Measurements from ENCODE around the gene MRPL42.
"Not testable (repeated sequence)": the region's sequence is repeated elsewhere in the genome, so short reads cannot be mapped to it uniquely, and the experiment has no call there.

The MRPL42 gene

DNA sequence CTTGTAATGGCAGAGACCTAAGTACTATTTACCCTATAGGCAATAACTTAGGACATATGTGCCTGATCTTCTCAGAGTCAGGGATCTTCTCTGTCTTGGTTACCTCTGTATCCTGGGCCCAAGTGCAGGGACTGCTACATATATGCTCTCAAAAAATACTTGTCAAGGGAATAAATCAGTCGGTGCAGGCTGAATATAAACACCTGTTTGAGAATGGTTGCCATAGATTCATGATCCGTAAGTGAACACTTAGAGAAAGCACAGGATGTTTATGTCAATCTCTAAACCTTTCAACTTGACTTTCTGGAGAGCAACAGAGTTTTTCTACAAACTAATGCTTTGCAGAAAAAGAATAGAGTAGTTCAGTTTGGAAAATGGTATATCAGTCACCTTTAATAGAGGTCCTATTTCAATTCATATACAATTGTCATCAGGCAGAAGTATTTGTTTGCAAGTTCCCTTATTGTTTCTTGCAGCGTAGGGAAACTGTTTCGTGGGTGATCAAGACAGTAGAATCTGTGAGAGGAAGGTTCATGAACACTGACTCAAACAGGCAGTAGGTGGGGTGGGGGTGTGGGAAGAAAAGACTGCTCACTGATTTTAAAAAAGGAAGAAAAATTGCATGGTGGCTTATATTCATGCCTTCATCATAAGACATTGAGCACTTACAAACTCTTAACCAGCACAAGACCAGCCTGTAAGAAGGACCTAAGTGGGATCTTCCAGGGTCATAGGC lies 19.6 kb upstream of the MRPL42 start:
- no peak for DNase-seq

GRCh38 chr12:93448796-93449195 lies 18.5 kb upstream of the MRPL42 start:
- peak; percentile 35 for DNase-seq

DNA sequence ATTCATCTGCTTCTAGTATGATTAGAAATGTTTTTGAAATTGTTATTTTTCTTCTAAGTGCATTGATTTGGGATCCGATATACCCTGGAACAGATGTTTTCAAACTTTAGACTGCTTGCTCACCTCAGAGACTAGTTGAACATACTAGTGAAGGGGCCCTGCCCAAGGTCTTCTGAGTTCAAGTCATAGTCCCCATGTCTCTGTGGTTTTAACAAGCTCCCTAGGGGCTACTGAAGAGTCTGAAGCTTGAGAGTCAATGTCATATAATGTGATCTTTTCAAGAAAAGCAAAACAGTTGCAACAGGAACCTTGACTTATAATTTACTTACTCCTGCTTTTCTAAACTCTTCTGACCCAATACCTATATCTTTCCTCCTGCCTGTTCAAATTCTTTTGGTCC lies 18.0 kb upstream of the MRPL42 start:
- DNase-seq = no peak

DNA sequence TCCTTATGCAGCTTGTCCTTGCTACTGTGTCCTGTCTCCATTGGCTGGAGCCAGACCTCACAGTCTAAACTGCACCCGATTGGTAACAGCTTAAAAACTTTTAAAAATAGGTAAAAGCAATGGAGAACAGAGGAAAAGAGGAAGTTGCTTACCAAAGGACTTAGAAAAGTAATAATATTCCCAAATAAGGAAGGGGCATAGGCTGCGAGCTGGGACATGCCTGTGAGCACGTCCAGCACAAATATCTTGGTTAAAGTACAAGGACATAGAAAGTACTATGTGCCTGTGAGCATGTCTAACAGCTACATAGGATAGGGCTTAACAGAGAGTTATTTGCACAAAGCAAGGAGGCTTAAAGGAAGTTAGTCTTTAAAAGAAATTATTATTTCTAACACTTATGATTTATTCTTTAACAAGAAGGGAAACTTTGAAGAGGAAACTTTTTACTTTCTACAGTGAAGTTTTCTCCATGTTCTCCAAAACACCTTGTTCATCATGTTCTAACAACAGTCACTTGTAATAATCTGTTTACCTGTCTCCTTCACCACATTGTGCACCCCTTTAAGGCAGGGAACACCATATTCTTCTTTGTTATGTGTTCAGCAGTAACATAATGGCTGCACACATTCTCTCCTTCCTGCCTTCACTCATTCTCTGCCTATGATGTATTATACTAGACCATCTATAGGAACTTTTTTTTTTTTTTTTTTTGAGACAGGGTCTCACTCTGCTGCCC lies 15.7 kb upstream of the MRPL42 start:
- DNase-seq = no peak

DNA sequence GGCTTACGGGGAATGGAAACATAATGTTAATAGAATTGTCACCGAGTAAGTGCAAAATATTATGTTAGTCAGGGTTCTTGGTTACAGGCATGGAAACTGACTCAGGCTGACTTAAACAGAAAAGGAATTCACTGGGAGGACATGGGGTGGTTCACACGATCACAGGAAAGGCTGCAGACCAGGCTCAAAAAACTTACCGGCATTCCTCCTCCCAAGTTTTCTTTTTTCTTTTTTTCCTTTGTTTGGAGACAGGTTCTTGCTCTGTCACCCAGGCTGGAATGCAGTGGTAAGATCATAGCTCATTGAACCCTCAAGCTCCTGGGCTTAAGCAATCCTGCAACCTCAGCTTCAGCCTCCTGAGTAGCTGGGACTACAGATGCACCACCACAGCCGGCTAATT lies 13.7 kb upstream of the MRPL42 start:
- DNase-seq = no peak

DNA sequence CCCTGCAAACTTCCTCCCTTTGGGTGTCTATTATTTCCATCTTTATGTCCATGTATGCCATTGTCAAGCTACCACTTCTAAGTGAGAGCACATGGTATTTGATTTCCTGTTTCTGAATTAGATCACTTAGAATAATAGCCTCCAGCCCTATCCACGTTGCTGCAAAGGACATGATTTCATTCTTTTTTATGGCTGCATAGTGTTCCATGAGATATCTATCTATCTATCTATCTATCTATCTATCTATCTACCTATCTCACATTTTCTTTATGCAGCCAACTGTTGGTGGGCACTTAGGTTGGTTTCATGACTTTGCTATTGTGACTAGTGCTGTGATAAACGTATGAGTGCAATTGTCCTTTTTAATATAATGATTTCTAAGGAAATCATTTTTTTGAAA lies 11.2 kb upstream of the MRPL42 start:
- DNase-seq = no peak

DNA sequence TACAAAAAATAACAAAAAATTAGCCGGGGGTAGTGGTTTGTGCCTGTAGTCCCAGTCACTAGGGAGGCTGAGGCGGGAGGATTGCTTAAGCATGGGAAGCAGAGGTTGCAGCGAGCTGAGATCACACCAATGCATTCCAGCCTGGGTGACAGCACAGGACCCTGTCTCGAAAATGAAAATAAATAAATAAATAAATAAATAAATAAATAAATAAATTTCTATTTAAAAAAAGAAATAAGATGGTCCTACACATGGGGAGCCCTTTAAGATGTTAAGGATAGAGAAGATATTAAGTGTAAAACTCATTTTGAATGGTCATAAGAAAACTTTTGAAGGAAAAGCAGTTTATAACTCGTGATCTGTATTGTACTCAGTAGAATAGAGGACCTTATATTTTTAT lies 8.2 kb upstream of the MRPL42 start:
- no peak for DNase-seq

DNA sequence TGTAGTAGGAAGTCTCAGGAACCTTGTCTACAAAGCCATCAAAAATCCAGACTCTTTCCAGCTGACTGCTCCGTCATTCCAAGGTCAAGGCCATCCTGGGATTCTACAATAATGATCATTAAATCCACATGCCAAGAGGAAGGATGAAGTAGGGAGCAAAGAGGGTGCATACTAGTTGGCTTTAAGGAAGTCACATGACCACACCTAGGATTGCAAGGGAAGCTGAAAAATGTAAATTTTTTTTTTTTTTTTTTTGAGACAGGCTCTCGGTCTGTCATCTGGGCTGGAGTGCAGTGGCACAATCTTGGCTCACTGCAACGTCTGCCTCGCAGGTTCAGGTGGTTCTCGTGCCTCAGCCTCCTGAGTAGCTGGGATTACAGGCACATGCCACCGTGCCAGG lies 7.3 kb upstream of the MRPL42 start:
- DNase-seq = no peak

GRCh38 chr12:93460902-93461301 lies 6.4 kb upstream of the MRPL42 start:
- DNase-seq = no peak

DNA sequence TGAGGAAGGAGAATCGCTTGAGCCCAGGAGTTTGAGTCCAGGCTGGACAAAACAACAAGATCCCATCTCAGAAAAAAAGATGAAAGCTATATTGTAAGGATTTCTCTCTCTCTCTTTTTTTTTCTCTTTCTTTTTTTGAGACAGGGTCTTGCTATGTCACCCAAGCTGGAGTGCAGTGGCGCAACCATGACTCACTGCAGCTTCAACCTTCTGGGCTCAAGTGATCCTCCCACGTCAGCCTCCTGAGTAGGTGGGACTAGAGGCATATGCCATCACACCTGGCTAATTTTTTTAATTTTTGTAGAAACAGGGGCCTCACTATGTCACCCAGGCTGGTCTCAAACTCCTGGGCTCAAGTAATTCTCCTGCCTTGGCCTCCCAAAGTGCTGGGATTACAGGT lies 5.8 kb upstream of the MRPL42 start:
- no peak for DNase-seq

GRCh38 chr12:93465841-93466240 lies 1.5 kb upstream of the MRPL42 start:
- DNase-seq = no peak

GRCh38 chr12:93466625-93467350 lies 526 bp upstream of the MRPL42 start:
- no peak for DNase-seq

GRCh38 chr12:93468008-93468371 lies 676 bp downstream of the MRPL42 start:
- DNase-seq = peak; percentile 33

GRCh38 chr12:93469386-93469785 lies 2.1 kb downstream of the MRPL42 start:
- DNase-seq = no peak

GRCh38 chr12:93476555-93476954 lies 9.2 kb downstream of the MRPL42 start:
- no peak for DNase-seq

DNA sequence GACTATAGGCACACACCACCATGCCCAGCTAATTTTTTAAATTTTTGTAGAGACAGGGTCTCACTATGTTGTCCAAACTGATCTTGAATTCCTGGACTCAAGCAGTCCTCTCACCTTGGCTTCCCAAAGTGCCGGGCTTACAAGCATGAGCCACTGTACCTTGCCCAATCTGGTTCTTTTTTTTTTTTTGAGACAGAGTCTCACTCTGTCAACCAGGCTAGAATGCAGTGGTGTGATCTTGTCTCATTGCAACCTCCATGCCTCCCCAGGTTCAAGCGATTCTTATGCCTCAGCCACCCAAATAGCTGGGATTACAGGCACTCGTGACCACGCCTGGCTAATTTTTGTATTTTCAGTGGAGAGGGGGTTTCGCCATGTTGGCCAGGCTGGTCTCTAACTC lies 15.4 kb downstream of the MRPL42 start:
- DNase-seq = no peak

- DNase-seq = no peak
These were observed 16.0 kb downstream of the MRPL42 start for GRCh38 chr12:93483151-93483807.

DNA sequence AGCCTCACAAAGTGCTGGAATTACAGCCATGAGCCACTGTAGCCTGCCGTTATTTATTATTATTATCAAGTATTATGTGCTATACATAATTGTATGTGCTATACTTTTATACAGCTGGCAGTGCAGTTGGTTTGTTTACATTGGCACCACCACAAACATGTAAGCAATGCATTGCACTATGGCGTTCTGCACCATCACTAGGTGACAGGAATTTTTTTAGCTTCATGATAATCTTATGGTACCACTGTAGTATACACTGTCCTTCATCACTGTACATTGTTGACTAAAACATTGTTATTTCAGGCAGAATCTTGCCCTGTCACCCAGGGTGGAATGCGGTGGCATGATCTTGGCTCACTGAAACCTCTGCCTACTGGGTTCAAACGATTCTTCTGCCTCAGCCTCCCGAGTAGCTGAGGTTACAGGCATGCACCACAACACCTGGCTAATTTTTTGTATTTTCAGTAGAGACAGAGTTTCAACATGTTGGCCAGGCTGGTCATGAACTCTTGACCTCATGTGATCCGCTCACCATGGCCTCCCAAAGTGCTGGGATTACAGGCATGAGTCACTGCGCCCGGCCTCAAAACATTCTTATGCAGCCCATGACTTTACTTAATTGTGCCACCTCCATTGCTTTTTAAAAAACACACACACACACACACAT lies 17.1 kb downstream of the MRPL42 start:
- DNase-seq = no peak

GRCh38 chr12:93492808-93493207 lies 25.5 kb downstream of the MRPL42 start:
- DNase-seq = not testable (repeated sequence)

- no peak for DNase-seq
These were observed 26.8 kb downstream of the MRPL42 start for GRCh38 chr12:93494096-93494495.

DNA sequence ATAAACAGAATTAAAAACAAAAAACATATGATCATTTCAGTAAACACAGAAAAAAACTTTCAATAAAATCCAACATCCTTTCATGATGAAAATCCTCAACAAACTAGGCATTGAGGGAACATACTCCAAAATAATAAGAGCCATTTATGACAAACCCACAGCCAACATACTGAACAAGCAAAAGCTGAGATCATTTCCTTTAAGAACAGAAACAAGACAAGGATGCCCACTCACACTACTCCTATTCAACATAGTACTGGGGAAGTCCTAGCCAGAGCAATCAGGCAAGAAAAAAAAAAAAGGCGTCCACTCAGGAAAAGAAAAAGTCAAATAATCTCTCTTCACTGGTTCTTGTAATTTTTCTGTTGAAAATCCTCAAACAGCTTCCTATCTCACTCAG lies 30.1 kb downstream of the MRPL42 start:
- DNase-seq = no peak

DNA sequence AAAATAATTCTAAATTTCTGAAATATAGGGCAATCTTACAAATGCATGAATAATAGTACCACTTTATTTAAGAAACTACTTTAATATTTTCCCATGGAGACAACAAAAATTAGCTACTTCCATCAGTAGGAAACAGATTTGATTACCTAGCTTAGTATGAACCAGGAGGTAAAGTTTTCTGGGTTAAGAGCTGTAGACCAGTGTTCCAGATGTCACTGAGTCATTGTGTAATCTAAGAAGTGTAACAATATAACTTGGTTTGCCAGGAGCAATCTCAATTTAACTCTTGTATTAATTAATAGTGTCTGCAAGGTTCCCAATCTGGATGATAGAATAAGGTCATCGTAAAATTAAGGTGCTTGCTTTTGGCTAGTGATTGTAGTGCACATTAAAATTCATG lies 31.5 kb downstream of the MRPL42 start:
- not testable (repeated sequence) for DNase-seq

- no peak for DNase-seq
These were observed 32.9 kb downstream of the MRPL42 start for GRCh38 chr12:93500201-93500600.
